H9 (cell line): ENCODE data around the gene CHD3. TPM values are rescaled to one million over a fixed set of nuclear protein-coding genes. Genes with fewer than 3 reads are reported as not detected.

Experiments used
- DNase-seq: peaks from one replicate; pipeline ENCODE4 v3.0.0-alpha.2; 2017
- H2AFZ ChIP-seq: one replicate; pipeline ENCODE4 v1.6.1; 2013; ENCODE audit warnings: mild to moderate bottlenecking, low read length, control low read depth, moderate library complexity
- H2AK5ac ChIP-seq: 2 replicates; pipeline ENCODE4 v1.6.1; 2013; ENCODE audit warnings: low read length, control low read depth, mixed read lengths; ENCODE audit not compliant: insufficient read length
- H2BK120ac ChIP-seq: one replicate; pipeline ENCODE4 v1.6.1; 2013; ENCODE audit warnings: low read depth, mild to moderate bottlenecking, low read length, control low read depth, inconsistent platforms; ENCODE audit not compliant: poor library complexity, severe bottlenecking
- H2BK12ac ChIP-seq: 2 replicates; pipeline ENCODE4 v1.6.1; 2013; ENCODE audit warnings: low read length, control low read depth, mixed read lengths, low read depth; ENCODE audit not compliant: insufficient read length
- H2BK15ac ChIP-seq: 2 replicates; pipeline ENCODE4 v1.6.1; 2013; ENCODE audit warnings: low read depth, low read length, control low read depth
- H2BK20ac ChIP-seq: one replicate; pipeline ENCODE4 v1.6.1; 2013; ENCODE audit warnings: low read depth, mild to moderate bottlenecking, low read length, control low read depth, inconsistent platforms; ENCODE audit not compliant: poor library complexity, severe bottlenecking
- H2BK5ac ChIP-seq: 2 replicates; pipeline ENCODE4 v1.6.1; 2013; ENCODE audit warnings: low read length, control low read depth, mixed read lengths; ENCODE audit not compliant: insufficient read length
- H3K14ac ChIP-seq: 2 replicates; pipeline ENCODE4 v1.6.1; 2013; ENCODE audit warnings: low read length, control low read depth; ENCODE audit not compliant: insufficient read depth
- H3K18ac ChIP-seq: 2 replicates; pipeline ENCODE4 v1.6.1; 2013; ENCODE audit warnings: low read depth, mild to moderate bottlenecking, mixed read lengths, low read length, control low read depth; ENCODE audit not compliant: insufficient read length
- H3K23ac ChIP-seq: 2 replicates; pipeline ENCODE4 v1.6.1; 2013; ENCODE audit warnings: low read length, control low read depth, mixed read lengths, low read depth; ENCODE audit not compliant: insufficient read length
- H3K23me2 ChIP-seq: 2 replicates; pipeline ENCODE4 v1.6.1; 2013; ENCODE audit warnings: low read depth, mild to moderate bottlenecking, mixed read lengths, low read length, control low read depth; ENCODE audit not compliant: insufficient read length, poor library complexity, severe bottlenecking
- H3K27ac ChIP-seq: 2 replicates; pipeline ENCODE4 v1.5.1; 2013; ENCODE audit warnings: low read length, control low read depth, mixed read lengths, low read depth; ENCODE audit not compliant: insufficient read length
- H3K27me3 ChIP-seq: 2 replicates; pipeline ENCODE4 v1.6.1; 2013; ENCODE audit warnings: low read length, control low read depth, inconsistent platforms; ENCODE audit not compliant: insufficient read depth
- H3K4ac ChIP-seq: 2 replicates; pipeline ENCODE4 v1.6.1; 2013; ENCODE audit warnings: low read depth, mild to moderate bottlenecking, control low read depth, inconsistent platforms, low read length, moderate library complexity
- H3K4me1 ChIP-seq: 2 replicates; pipeline ENCODE4 v1.6.1; 2013; ENCODE audit warnings: low read length, control low read depth, inconsistent platforms; ENCODE audit not compliant: insufficient read depth
- H3K4me2 ChIP-seq: 2 replicates; pipeline ENCODE4 v1.6.1; 2013; ENCODE audit warnings: low read length, control low read depth, mixed read lengths; ENCODE audit not compliant: insufficient read length, insufficient read depth
- H3K56ac ChIP-seq: 2 replicates; pipeline ENCODE4 v1.6.1; 2013; ENCODE audit warnings: low read depth, mild to moderate bottlenecking, mixed read lengths, low read length, control low read depth; ENCODE audit not compliant: insufficient read length
- H3K79me1 ChIP-seq: 2 replicates; pipeline ENCODE4 v1.6.1; 2013; ENCODE audit warnings: low read depth, mild to moderate bottlenecking, moderate library complexity, low read length, control low read depth, inconsistent platforms; ENCODE audit not compliant: insufficient read depth, poor library complexity, severe bottlenecking
- H3K79me2 ChIP-seq: 2 replicates; pipeline ENCODE4 v1.6.1; 2013; ENCODE audit warnings: low read length, control low read depth, inconsistent platforms; ENCODE audit not compliant: insufficient read depth
- H3K9ac ChIP-seq: 2 replicates; pipeline ENCODE4 v1.6.1; 2013; ENCODE audit warnings: low read length, control low read depth, mixed read lengths; ENCODE audit not compliant: insufficient read length; ENCODE audit errors: extremely low read depth
- H3K9me3 ChIP-seq: one replicate; pipeline ENCODE4 v1.6.1; 2013; ENCODE audit warnings: low read depth, low read length, inconsistent platforms; ENCODE audit not compliant: control insufficient read depth
- H3T11ph ChIP-seq: one replicate; pipeline ENCODE4 v1.6.1; 2013; ENCODE audit warnings: mild to moderate bottlenecking, low read length, control low read depth, inconsistent platforms
- H4K20me1 ChIP-seq: one replicate; pipeline ENCODE4 v1.6.1; 2013; ENCODE audit not compliant: control insufficient read depth, insufficient read length, insufficient read depth
- H4K5ac ChIP-seq: 2 replicates; pipeline ENCODE4 v1.6.1; 2013; ENCODE audit warnings: low read depth, mild to moderate bottlenecking, mixed read lengths, low read length, control low read depth; ENCODE audit not compliant: insufficient read length
- H4K8ac ChIP-seq: replicated peaks from 2 replicates; pipeline ENCODE4 v1.6.1; 2013; ENCODE audit warnings: low read length, control low read depth, mixed read lengths, low read depth; ENCODE audit not compliant: insufficient read length
- H4K91ac ChIP-seq: 2 replicates; pipeline ENCODE4 v1.6.1; 2013; ENCODE audit warnings: low read depth, mild to moderate bottlenecking, moderate library complexity, mixed read lengths, low read length, control low read depth; ENCODE audit not compliant: insufficient read length
- H3K27ac Mint-ChIP-seq, 3 experiments: 2 replicates in 2 of 3; 3 replicates in 1 of 3; pipeline ENCODE4 v1.8.0; 2020 to 2021; ENCODE audit warnings: mixed read lengths in 3 of 3, mild to moderate bottlenecking in 1 of 3, moderate library complexity in 1 of 3
- H3K27me3 Mint-ChIP-seq: 2 replicates; pipeline ENCODE4 v1.8.0; 2021; ENCODE audit warnings: low read depth, mild to moderate bottlenecking, moderate library complexity, mixed read lengths
- H3K36me3 Mint-ChIP-seq, 3 experiments: 2 replicates in 2 of 3; 3 replicates in 1 of 3; pipeline ENCODE4 v1.8.0; 2020 to 2021; ENCODE audit warnings: low read depth in 3 of 3, mixed read lengths in 3 of 3; ENCODE audit not compliant: insufficient read depth in 1 of 3
- H3K4me1 Mint-ChIP-seq, 2 experiments: 2 replicates each; pipeline ENCODE4 v1.8.0; 2020; ENCODE audit warnings: mixed read lengths in 2 of 2
- H3K4me3 Mint-ChIP-seq, 2 experiments: 2 replicates in 1 of 2; 3 replicates in 1 of 2; pipeline ENCODE4 v1.8.0; 2020 to 2021; ENCODE audit warnings: mild to moderate bottlenecking in 2 of 2, mixed read lengths in 2 of 2, moderate library complexity in 1 of 2
- H3K9me3 Mint-ChIP-seq, 2 experiments: 2 replicates in 1 of 2; 3 replicates in 1 of 2; pipeline ENCODE4 v1.8.0; 2020; ENCODE audit warnings: mild to moderate bottlenecking in 2 of 2, mixed read lengths in 2 of 2, moderate library complexity in 1 of 2
- CTCF ChIP-seq: fragments of 200-600 bp; sonication (generic); conservative IDR thresholded peaks from 3 replicates; pipeline ENCODE4 v1.8.0; 2021; ENCODE audit warnings: antibody characterized with exemption, mild to moderate bottlenecking
- WGBS: extraction: QIAGEN DNeasy Blood & Tissue Kit; methylation state at CpG from one replicate; pipeline ENCODE4 v1.1.7; 2013; ENCODE audit warnings: missing lambda C conversion rate, low lambda C conversion rate, mixed read lengths; ENCODE audit not compliant: insufficient read length; ENCODE audit errors: extremely low coverage; 5-methylcytosine and 5-hydroxymethylcytosine counted together
- total RNA-seq: library from RNA; stranded (reverse); gene quantifications from 2 replicates; pipeline ENCODE4 v1.2.1, GENCODE V29; 2021

The CHD3 gene
- total RNA-seq, 1 experiment from 2014 or later = 33.2 TPM

DNA sequence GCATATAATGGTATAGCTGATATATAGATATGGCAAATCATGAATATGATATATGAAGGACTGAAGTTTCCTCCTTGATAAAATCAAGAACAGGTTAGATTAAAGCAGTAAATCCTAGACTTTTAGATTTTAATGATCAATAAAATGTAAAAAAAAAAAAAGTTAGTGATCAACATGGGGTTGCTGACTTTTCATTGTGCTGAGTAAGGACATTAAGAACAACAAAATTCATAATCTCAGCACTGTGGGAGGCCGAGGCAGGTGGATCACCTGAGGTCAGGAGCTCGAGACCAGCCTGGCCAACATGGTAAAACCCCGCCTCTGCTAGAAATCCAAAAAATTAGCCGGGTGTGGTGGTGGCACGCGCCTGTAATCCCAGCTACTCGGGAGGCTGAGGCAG, 10.4 kb upstream of the CHD3 start:
- no peak overlapping the region for H2BK12ac ChIP-seq
- no peak overlapping the region for H3K4ac ChIP-seq
- no peaks in the 10 kb centered on the region for H3K4me1 ChIP-seq
- no peak overlapping the region for H2BK120ac ChIP-seq
- no peak overlapping the region for H3K4me3 Mint-ChIP-seq
- H2AK5ac ChIP-seq = no peak overlapping the region
- no peak overlapping the region for H3T11ph ChIP-seq
- no peaks in the 10 kb centered on the region for H3K27me3 ChIP-seq
- no peak overlapping the region for H3K27ac Mint-ChIP-seq
- no peaks in the 10 kb centered on the region for H3K9me3 Mint-ChIP-seq
- no peak overlapping the region for H2BK5ac ChIP-seq
- no peak overlapping the region for H2AFZ ChIP-seq
- WGBS = no CpG with 5 or more reads among the region's 7 CpGs
- H4K91ac ChIP-seq = no peak overlapping the region
- H4K5ac ChIP-seq = no peak overlapping the region
- no peak overlapping the region for H3K4me2 ChIP-seq
- no peak overlapping the region for H3K9ac ChIP-seq
- no peak for TF ChIP-seq CTCF
- H4K20me1 ChIP-seq = no peaks in the 10 kb centered on the region
- peaks cover 0 to under 1% of the 10 kb centered on the region in 2 experiments; a peak in 1 of 4 replicates for H3K4me1 Mint-ChIP-seq
- no peak overlapping the region for H3K56ac ChIP-seq
- no peak overlapping the region for H2BK15ac ChIP-seq
- no peak overlapping the region for H3K27ac ChIP-seq
- H3K79me2 ChIP-seq = no peaks in the 10 kb centered on the region
- no peaks in the 10 kb centered on the region for H3K23me2 ChIP-seq
- no peaks in the 10 kb centered on the region for H3K9me3 ChIP-seq
- H3K14ac ChIP-seq = no peak overlapping the region
- DNase-seq = peak; percentile 3
- no peak overlapping the region for H3K18ac ChIP-seq
- no peaks in the 10 kb centered on the region for H3K79me1 ChIP-seq
- H2BK20ac ChIP-seq = no peak overlapping the region
- H3K36me3 Mint-ChIP-seq = peaks cover 0 to 9% (median 0%) of the 10 kb centered on the region in 3 experiments; a peak in 1 of 7 replicates
- no peaks in the 10 kb centered on the region for H3K27me3 Mint-ChIP-seq
- no peak overlapping the region for H3K23ac ChIP-seq
- no peak overlapping the region for H4K8ac ChIP-seq
